PFSK-1 (cell line): ENCODE results near the gene OAS3. TPM values are rescaled to one million over a fixed set of nuclear protein-coding genes. Genes with fewer than 3 reads are reported as not detected.
A peak's percentile ranks its signal among the peaks of the same experiment; 100 is the strongest.

Source experiments
- FOXP2 ChIP-seq: optimal IDR thresholded peaks from 2 replicates; pipeline ENCODE3; 2011; ENCODE audit warnings: borderline replicate concordance, control low read depth, inconsistent platforms; ENCODE audit not compliant: insufficient read depth; ENCODE audit errors: extremely low read length, extremely low read depth
- POLR2AphosphoS5 ChIP-seq: IDR thresholded peaks from 2 replicates; pipeline ENCODE4 v1.6.1; 2012; ENCODE audit warnings: low read depth, mild to moderate bottlenecking, control low read depth, low read length, moderate library complexity
- SIN3A ChIP-seq: IDR thresholded peaks from 2 replicates; pipeline ENCODE4 v1.6.1; 2012; ENCODE audit warnings: mild to moderate bottlenecking, low read length, moderate library complexity, borderline replicate concordance; ENCODE audit not compliant: insufficient read depth
- TAF1 ChIP-seq: IDR thresholded peaks from 2 replicates; pipeline ENCODE4 v1.6.1; 2012; ENCODE audit warnings: low read length, control low read depth, borderline replicate concordance; ENCODE audit not compliant: insufficient read depth
- polyA plus RNA-seq: library from polyadenylated mRNA; unstranded; fragments of >200 nt; gene quantifications from one replicate; pipeline ENCODE4 v1.2.1, GENCODE V29; 2012; ENCODE audit warnings: low read depth, missing spikeins; ENCODE audit not compliant: insufficient read length
- TF ChIP-seq, protein P1 (sequence below), 2 experiments: IDR thresholded peaks; 2 replicates each; pipeline versions ENCODE4 v1.6.1 to v1.8.0; 2011 to 2012; ENCODE audit warnings: low read depth in 2 of 2, low read length in 2 of 2, control low read depth in 1 of 2, inconsistent platforms in 1 of 2, mild to moderate bottlenecking in 1 of 2, moderate library complexity in 1 of 2; ENCODE audit not compliant: insufficient read depth in 1 of 2

Gene OAS3, protein sequence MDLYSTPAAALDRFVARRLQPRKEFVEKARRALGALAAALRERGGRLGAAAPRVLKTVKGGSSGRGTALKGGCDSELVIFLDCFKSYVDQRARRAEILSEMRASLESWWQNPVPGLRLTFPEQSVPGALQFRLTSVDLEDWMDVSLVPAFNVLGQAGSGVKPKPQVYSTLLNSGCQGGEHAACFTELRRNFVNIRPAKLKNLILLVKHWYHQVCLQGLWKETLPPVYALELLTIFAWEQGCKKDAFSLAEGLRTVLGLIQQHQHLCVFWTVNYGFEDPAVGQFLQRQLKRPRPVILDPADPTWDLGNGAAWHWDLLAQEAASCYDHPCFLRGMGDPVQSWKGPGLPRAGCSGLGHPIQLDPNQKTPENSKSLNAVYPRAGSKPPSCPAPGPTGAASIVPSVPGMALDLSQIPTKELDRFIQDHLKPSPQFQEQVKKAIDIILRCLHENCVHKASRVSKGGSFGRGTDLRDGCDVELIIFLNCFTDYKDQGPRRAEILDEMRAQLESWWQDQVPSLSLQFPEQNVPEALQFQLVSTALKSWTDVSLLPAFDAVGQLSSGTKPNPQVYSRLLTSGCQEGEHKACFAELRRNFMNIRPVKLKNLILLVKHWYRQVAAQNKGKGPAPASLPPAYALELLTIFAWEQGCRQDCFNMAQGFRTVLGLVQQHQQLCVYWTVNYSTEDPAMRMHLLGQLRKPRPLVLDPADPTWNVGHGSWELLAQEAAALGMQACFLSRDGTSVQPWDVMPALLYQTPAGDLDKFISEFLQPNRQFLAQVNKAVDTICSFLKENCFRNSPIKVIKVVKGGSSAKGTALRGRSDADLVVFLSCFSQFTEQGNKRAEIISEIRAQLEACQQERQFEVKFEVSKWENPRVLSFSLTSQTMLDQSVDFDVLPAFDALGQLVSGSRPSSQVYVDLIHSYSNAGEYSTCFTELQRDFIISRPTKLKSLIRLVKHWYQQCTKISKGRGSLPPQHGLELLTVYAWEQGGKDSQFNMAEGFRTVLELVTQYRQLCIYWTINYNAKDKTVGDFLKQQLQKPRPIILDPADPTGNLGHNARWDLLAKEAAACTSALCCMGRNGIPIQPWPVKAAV
- 3.0 TPM for polyA plus RNA-seq

DNA sequence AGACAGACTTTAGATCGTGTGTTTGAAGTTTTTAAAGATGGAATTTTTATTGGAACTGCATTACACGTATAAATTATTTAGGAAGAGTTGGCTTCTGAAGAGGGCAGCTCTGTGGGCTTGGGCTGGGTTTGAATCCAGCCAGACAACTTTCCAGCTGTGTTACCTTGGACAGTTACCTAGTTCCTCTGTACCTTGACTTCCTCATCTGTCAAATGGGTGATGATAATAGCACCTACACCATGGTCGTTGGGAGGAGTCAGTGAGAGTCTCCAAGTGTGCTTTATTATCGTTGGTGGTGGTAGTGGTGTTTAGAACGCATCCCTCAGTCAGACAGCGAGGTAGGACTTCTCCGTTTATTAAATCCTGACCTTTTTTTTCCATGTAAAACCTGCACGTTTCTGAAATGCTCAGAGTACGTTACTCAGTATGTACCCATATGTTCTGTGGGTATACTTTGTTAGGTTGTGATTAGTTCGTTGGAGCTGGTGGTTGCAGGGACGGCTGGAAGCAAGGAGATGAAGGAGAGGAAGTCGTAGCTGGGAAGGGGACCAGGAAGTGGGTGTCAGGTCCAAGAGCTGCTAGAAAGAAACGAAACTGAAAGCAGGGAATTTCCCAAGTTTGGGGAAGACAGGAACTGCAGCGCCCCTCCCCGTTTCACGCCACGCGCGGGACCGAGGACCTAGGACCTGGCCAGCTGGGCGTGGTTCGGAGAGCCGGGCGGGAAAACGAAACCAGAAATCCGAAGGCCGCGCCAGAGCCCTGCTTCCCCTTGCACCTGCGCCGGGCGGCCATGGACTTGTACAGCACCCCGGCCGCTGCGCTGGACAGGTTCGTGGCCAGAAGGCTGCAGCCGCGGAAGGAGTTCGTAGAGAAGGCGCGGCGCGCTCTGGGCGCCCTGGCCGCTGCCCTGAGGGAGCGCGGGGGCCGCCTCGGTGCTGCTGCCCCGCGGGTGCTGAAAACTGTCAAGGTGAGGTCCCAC, at the start of gene OAS3:
OAS3 (plus strand) TSS at position 734 of the 979 bp plus-strand sequence; CDS start at position 791, 57 bp downstream.
- TF ChIP-seq POLR2AphosphoS5 (peak; percentile 48; the same call in 1 of the 2 replicates), SIN3A (no peak), FOXP2 (no peak)
- TF ChIP-seq, protein P1, sequence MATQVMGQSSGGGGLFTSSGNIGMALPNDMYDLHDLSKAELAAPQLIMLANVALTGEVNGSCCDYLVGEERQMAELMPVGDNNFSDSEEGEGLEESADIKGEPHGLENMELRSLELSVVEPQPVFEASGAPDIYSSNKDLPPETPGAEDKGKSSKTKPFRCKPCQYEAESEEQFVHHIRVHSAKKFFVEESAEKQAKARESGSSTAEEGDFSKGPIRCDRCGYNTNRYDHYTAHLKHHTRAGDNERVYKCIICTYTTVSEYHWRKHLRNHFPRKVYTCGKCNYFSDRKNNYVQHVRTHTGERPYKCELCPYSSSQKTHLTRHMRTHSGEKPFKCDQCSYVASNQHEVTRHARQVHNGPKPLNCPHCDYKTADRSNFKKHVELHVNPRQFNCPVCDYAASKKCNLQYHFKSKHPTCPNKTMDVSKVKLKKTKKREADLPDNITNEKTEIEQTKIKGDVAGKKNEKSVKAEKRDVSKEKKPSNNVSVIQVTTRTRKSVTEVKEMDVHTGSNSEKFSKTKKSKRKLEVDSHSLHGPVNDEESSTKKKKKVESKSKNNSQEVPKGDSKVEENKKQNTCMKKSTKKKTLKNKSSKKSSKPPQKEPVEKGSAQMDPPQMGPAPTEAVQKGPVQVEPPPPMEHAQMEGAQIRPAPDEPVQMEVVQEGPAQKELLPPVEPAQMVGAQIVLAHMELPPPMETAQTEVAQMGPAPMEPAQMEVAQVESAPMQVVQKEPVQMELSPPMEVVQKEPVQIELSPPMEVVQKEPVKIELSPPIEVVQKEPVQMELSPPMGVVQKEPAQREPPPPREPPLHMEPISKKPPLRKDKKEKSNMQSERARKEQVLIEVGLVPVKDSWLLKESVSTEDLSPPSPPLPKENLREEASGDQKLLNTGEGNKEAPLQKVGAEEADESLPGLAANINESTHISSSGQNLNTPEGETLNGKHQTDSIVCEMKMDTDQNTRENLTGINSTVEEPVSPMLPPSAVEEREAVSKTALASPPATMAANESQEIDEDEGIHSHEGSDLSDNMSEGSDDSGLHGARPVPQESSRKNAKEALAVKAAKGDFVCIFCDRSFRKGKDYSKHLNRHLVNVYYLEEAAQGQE (IDR thresholded peaks at IDR 0.05; ENCODE audit: insufficient read depth in 1 of 2, low read depth in 2 of 2, low read length in 2 of 2): peak; percentile 40 to 83; a peak in 3 of 4 replicates

DNA sequence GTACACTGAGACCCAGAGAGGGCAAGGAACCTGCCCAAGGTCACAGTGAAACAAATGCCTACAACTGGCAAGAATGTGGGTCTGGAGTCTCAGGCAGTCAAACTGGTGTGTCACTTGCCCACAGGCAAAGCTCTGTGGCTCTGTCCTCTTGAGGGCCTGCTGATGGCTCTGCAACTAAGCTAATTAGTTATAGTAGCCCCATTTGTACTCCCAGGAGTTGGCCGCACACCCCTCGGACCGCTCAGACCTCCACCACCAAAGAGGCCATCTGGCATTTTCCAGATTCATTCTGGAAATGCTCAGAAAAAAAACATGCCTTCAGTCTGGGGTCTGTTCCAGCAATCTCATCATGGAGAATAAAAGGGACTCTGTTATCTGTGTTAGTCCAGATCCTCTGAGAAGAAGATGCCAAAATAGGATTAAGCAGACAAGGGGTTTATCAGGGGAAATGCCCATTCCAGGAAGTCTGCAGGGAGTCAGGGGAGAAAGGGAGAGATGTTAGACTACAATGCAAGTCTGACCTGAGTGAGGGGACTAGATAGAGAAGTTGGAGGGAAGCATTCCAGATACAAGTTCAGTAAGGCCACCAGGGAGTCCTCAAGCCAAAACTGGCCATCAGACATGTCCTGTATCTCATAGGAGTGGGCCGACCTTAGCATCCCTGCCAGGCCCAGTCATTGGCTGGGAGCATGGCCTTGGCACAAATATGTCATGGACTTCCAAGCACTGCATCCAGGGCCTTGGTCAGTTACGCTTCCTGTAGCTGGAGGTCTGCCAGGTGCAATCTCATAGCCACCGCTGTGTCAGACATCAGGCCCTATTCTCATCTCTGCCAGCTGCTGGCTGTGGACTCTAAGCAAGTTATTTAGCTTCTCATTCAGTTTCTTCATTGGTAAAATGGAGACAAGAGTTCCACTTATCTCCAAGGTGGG, 46.9 kb upstream of the OAS3 start:
- no peak for TF ChIP-seq FOXP2
- TF ChIP-seq, protein P1 (IDR thresholded peaks at IDR 0.05; ENCODE audit: insufficient read depth in 1 of 2, low read depth in 2 of 2, low read length in 2 of 2): 0 out of 4 replicates have a peak, but pooled peaks of 1 of the 2 experiments have one; percentile 12
- TF ChIP-seq SIN3A: no peak
- no peak for TF ChIP-seq POLR2AphosphoS5
- no peak for TF ChIP-seq TAF1

DNA sequence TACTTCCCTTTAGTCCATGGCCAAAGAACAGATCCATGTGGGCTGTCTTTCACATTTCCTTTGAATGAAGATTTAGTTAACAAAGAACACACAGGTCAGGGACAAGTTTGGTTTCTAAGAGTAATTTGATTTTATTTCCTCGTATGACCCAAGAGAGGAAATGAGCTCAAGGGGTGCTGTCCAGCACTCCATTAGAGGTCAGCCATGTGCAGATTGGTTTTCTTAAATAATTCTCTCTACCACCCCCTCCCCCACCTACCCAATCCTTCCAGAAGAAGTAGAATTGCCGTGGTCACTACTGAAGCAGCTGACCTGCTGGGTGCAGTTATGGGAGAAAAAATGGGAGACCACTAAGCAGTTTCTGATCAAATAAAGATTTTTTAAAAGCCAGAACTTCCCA, 45.4 kb upstream of the OAS3 start:
- TF ChIP-seq, protein P1 (IDR thresholded peaks at IDR 0.05; ENCODE audit: insufficient read depth in 1 of 2, low read depth in 2 of 2, low read length in 2 of 2): peak; percentile 80 to 93
- no peak for TF ChIP-seq SIN3A

DNA sequence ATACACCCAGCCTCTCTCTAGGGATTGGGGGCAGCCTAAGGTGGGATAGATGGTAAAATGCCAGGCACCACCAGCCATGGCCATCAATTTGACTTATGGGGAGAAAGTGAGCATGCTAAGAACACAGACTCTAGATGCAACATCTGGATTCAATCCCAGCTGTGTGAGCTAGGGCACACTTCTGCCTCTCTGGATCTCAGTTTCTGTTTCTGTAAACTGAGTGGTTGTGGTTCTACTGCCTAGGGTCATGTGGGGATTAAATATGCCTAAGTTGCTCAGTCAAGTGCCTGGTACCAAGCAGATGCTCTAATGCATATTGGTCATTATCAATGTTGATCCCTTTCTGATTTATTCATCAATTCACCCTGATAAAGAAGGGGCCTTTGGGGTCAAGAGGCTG, 44.1 kb upstream of the OAS3 start:
- TF ChIP-seq SIN3A: no peak
- TF ChIP-seq, protein P1 (IDR thresholded peaks at IDR 0.05; ENCODE audit: insufficient read depth in 1 of 2, low read depth in 2 of 2, low read length in 2 of 2): no peak
- no peak for TF ChIP-seq POLR2AphosphoS5
- no peak for TF ChIP-seq FOXP2
- no peak for TF ChIP-seq TAF1
